ENCODE measurements around the gene CAMTA1. TPM values are rescaled to one million over a fixed set of nuclear protein-coding genes. Genes with fewer than 3 reads are reported as not detected.

The CAMTA1 gene
- total RNA-seq, 1 experiment from 2014 or later: 85.2 TPM

DNA sequence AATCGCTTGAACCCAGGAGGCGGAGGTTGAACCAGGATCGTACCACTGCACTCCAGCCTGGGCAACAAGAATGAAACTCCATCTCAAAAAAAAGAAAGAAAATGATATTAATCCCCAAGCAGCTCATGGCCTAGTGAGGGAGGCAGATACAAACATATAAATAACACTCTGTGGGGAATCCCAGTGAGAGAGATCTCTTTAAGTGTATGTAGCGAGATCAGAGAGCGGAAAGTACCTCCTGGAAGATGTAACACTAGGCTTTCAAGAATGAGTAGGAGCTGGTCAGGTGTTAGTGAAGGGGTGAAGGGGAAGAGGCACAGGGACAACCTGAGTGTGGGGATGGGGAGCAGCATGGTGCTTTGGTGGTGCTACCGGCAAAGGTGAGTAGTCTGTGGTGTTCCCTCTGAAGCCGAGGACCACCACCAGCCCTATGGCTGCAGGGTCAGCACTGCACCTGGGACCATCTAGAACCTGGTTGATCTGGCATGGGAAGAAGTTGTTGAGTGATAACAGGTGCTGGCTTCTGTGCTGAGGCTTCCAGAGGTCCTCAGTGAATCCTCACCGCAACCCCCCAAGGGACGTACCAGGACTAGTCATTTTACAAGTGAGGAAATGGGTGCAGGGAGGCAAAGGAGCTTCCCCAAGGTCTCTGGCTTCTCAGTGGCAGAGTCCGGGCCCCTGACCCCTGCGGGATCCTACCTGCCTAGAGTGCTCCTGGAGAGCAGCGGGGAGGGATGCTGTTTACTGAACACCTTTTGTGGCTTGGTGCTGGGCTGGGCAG, 618.2 kb downstream of the CAMTA1 start:
- no TSS peak for BruUV-seq (replicated peaks)
- H3K4me3 ChIP-seq (ENCODE audit: low read depth, low read length, poor library complexity, severe bottlenecking): no peak overlapping the region
- ChIA-PET POLR2A (ENCODE audit: low non-redundant PET) (no interaction called here), CTCF (no interaction called here)
- TF ChIP-seq, protein P1, sequence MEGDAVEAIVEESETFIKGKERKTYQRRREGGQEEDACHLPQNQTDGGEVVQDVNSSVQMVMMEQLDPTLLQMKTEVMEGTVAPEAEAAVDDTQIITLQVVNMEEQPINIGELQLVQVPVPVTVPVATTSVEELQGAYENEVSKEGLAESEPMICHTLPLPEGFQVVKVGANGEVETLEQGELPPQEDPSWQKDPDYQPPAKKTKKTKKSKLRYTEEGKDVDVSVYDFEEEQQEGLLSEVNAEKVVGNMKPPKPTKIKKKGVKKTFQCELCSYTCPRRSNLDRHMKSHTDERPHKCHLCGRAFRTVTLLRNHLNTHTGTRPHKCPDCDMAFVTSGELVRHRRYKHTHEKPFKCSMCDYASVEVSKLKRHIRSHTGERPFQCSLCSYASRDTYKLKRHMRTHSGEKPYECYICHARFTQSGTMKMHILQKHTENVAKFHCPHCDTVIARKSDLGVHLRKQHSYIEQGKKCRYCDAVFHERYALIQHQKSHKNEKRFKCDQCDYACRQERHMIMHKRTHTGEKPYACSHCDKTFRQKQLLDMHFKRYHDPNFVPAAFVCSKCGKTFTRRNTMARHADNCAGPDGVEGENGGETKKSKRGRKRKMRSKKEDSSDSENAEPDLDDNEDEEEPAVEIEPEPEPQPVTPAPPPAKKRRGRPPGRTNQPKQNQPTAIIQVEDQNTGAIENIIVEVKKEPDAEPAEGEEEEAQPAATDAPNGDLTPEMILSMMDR (conservative IDR thresholded peaks at IDR 0.05; ENCODE audit: low read depth, low read length): no peak
- intact Hi-C loops (cut with micrococcal nuclease; ENCODE audit: unreplicated experiment): no loop called here
- no peaks in the 10 kb centered on the region for H3K27me3 ChIP-seq (replicated peaks; ENCODE audit: insufficient read depth, low read depth, low read length, poor library complexity)
- H3K9me3 ChIP-seq (ENCODE audit: low read depth, low read length, poor library complexity, severe bottlenecking): peaks cover 11% of the 10 kb centered on the region
- DNase-seq (ENCODE audit: low spot score): no peak
- H3K27ac ChIP-seq (ENCODE audit: low read depth, low read length, poor library complexity, severe bottlenecking): no peak overlapping the region
- H3K36me3 ChIP-seq (ENCODE audit: insufficient read depth, low read length, poor library complexity, severe bottlenecking): no peaks in the 10 kb centered on the region
- no peaks in the 10 kb centered on the region for H3K4me1 ChIP-seq (ENCODE audit: insufficient read depth, low read length, poor library complexity, severe bottlenecking)

DNA sequence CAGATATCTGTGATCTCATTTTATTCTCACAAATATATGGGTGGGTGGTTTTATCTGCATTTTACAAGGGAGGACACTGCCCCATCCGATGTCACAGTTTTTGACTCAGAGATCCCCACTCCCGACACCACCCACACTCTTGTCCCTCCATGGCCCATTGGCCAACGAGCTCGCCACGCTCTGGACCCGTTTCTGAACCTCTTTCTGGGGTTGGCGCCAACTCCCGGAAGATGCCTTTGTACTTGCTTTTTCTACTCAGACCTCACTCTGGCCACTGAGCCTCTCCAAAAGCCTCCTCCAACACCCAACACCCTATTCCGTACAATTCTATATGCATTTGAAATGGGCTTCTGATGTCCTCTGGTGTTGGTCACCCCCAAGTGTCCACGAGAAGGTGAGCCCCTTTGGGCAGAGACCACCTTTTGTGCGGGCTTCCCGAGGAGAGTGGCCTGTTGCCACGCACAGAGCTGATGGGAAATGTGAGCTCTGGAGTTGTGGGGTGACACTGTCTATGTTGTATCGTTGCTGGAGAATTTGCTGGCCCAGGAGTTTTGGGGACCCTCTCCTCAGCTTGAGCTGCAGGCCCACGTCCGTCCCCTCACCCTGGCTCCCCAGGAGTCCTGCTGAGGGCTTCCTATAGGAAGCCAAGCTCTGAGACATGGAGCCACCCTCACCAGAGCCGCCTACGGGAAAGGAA, 618.9 kb downstream of the CAMTA1 start:
- POLR2A ChIA-PET (ENCODE audit: low non-redundant PET): no interaction called here
- DNase-seq (ENCODE audit: low spot score): no peak
- Histone ChIP-seq H3K9me3 (ENCODE audit: low read depth, low read length, poor library complexity, severe bottlenecking) (peaks cover 11% of the 10 kb centered on the region), H3K4me1 (ENCODE audit: insufficient read depth, low read length, poor library complexity, severe bottlenecking) (no peaks in the 10 kb centered on the region), H3K27me3 (replicated peaks; ENCODE audit: insufficient read depth, low read depth, low read length, poor library complexity) (no peaks in the 10 kb centered on the region), H3K36me3 (ENCODE audit: insufficient read depth, low read length, poor library complexity, severe bottlenecking) (no peaks in the 10 kb centered on the region), H3K4me3 (ENCODE audit: low read depth, low read length, poor library complexity, severe bottlenecking) (no peak overlapping the region), H3K27ac (ENCODE audit: low read depth, low read length, poor library complexity, severe bottlenecking) (no peak overlapping the region)
- no TSS peak for BruUV-seq (replicated peaks)
- CTCF ChIA-PET: no interaction called here
- intact Hi-C loops (cut with micrococcal nuclease; ENCODE audit: unreplicated experiment): no loop called here
- TF ChIP-seq, protein P1 (conservative IDR thresholded peaks at IDR 0.05; ENCODE audit: low read depth, low read length): no peak
- TF ChIP-seq EZH2 (IDR thresholded peaks at IDR 0.05; ENCODE audit: borderline replicate concordance, low read depth, low read length, poor library complexity, severe bottlenecking): no peak

DNA sequence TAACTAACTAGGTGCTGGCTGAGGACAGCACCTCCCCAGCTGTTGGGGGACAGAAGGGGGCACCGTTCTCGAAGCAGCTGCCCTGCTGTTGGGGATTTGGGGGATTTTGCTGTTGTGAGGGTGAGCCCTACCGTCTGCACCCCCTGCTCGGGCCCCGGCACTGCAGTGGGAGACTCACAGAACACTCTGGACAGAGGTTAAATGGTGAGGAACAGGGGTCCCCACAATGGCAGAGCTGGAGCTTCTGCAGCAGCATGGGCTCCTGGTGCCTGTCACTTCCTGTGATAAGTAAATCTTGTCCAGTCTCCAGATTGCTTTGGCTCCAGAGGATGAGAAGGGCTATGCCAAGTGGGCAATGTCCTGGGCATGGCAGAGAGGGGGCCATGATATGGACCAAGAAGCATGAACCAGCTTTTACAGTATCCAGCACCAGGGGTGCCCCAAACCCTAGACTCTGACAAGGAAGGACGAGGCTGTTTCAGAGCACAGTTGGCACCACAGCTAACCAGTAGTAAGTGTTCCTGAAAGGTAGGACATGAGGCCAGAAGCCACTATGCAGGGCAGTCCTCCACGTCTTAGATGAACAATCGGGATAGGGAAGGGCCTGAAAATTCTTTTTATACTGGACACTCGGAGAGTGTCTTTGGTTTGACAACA, 620.7 kb downstream of the CAMTA1 start:
- Histone ChIP-seq H3K27ac (ENCODE audit: low read depth, low read length, poor library complexity, severe bottlenecking) (no peak overlapping the region), H3K36me3 (ENCODE audit: insufficient read depth, low read length, poor library complexity, severe bottlenecking) (no peaks in the 10 kb centered on the region), H3K9me3 (ENCODE audit: low read depth, low read length, poor library complexity, severe bottlenecking) (no peaks in the 10 kb centered on the region), H3K4me1 (ENCODE audit: insufficient read depth, low read length, poor library complexity, severe bottlenecking) (no peaks in the 10 kb centered on the region), H3K4me3 (ENCODE audit: low read depth, low read length, poor library complexity, severe bottlenecking) (no peak overlapping the region), H3K27me3 (replicated peaks; ENCODE audit: insufficient read depth, low read depth, low read length, poor library complexity) (no peaks in the 10 kb centered on the region)
- TF ChIP-seq EZH2 (IDR thresholded peaks at IDR 0.05; ENCODE audit: borderline replicate concordance, low read depth, low read length, poor library complexity, severe bottlenecking): no peak
- TF ChIP-seq, protein P1 (conservative IDR thresholded peaks at IDR 0.05; ENCODE audit: low read depth, low read length): no peak
- ChIA-PET POLR2A (ENCODE audit: low non-redundant PET) (no interaction called here), CTCF (no interaction called here)
- no peak for DNase-seq (ENCODE audit: low spot score)
- intact Hi-C loops (cut with micrococcal nuclease; ENCODE audit: unreplicated experiment): no loop called here
- BruUV-seq (replicated peaks): no TSS peak

All from A673 (cell line).